Naive thymus-derived CD4-positive, alpha-beta T cell (primary cell): ENCODE results near the gene LRFN2. TPM values are rescaled to one million over a fixed set of nuclear protein-coding genes. Genes with fewer than 3 reads are reported as not detected.
A peak's percentile ranks its signal among the peaks of the same experiment; 100 is the strongest.

Experiments
- ATAC-seq: fragments of 150-1000 bp; cut with Tn5 transposase; 2 replicates; pipeline ENCODE4 v1.10.0; 2021; ENCODE audit warnings: mild to moderate bottlenecking, moderate library complexity
- CTCF ChIA-PET: fragments of 350-600 bp; sonication (Branson Sonifier 250); formaldehyde crosslinking; loops from one replicate; lab custom pipeline; 2021; ENCODE audit warnings: antibody characterized with exemption; lab: Charles Lee
- POLR2A ChIA-PET: fragments of 350-600 bp; sonication (Branson Sonifier 250); formaldehyde crosslinking; loops from one replicate; lab custom pipeline; 2021; ENCODE audit warnings: antibody characterized with exemption, inconsistent platforms; lab: Charles Lee
- DNase-seq, 9 donors: peaks; one replicate each; pipeline versions ENCODE4 v3.0.0 to v3.0.0-alpha.2; 2020 to 2022; ENCODE audit warnings: mixed read lengths in 1 of 9
- H3K27ac ChIP-seq: one replicate; pipeline ENCODE4 v1.7.0; 2013; ENCODE audit warnings: mild to moderate bottlenecking, low read depth, low read length, moderate library complexity
- H3K27me3 ChIP-seq, 2 donors: one replicate each; pipeline ENCODE4 v1.7.0; 2013; ENCODE audit warnings: low read length in 2 of 2, mild to moderate bottlenecking in 2 of 2, moderate library complexity in 2 of 2; ENCODE audit not compliant: control insufficient read depth in 2 of 2, insufficient read depth in 2 of 2
- H3K36me3 ChIP-seq, 3 experiments: 1 replicate in 2 of 3; 2 replicates in 1 of 3; pipeline ENCODE4 v1.7.0; 2013; ENCODE audit warnings: low read length in 3 of 3, mild to moderate bottlenecking in 3 of 3, moderate library complexity in 1 of 3; ENCODE audit not compliant: insufficient read depth in 3 of 3, control insufficient read depth in 2 of 3
- H3K4me1 ChIP-seq, 2 donors: one replicate each; pipeline ENCODE4 v1.7.0; 2013; ENCODE audit warnings: low read length in 2 of 2, mild to moderate bottlenecking in 2 of 2, moderate library complexity in 1 of 2; ENCODE audit not compliant: control insufficient read depth in 2 of 2, insufficient read depth in 2 of 2
- H3K4me3 ChIP-seq: 2 replicates; pipeline ENCODE4 v1.7.0; 2013; ENCODE audit warnings: mild to moderate bottlenecking, low read length
- H3K9me3 ChIP-seq, 3 experiments: 1 replicate in 2 of 3; 2 replicates in 1 of 3; pipeline ENCODE4 v1.7.0; 2013; ENCODE audit warnings: low read length in 3 of 3; ENCODE audit not compliant: control insufficient read depth in 2 of 3
- H3K27ac Mint-ChIP-seq, 9 donors: one replicate each; pipeline ENCODE4 v1.8.0; 2020 to 2022; ENCODE audit warnings: mixed read lengths in 9 of 9, mild to moderate bottlenecking in 8 of 9, moderate library complexity in 5 of 9, inconsistent platforms in 2 of 9
- H3K27me3 Mint-ChIP-seq, 5 donors: one replicate each; pipeline ENCODE4 v1.8.0; 2021 to 2022; ENCODE audit warnings: mixed read lengths in 5 of 5, mild to moderate bottlenecking in 1 of 5
- H3K36me3 Mint-ChIP-seq, 5 donors: one replicate each; pipeline ENCODE4 v1.8.0; 2020 to 2022; ENCODE audit warnings: mixed read lengths in 5 of 5, mild to moderate bottlenecking in 3 of 5, inconsistent platforms in 1 of 5
- H3K4me1 Mint-ChIP-seq, 7 donors: one replicate each; pipeline ENCODE4 v1.8.0; 2020 to 2022; ENCODE audit warnings: mixed read lengths in 7 of 7, mild to moderate bottlenecking in 3 of 7, inconsistent platforms in 1 of 7
- H3K4me3 Mint-ChIP-seq, 10 donors: one replicate each; pipeline ENCODE4 v1.8.0; 2020 to 2022; ENCODE audit warnings: mild to moderate bottlenecking in 10 of 10, mixed read lengths in 10 of 10, moderate library complexity in 6 of 10, inconsistent platforms in 2 of 10
- H3K9me3 Mint-ChIP-seq, 11 donors: one replicate each; pipeline ENCODE4 v1.8.0; 2020 to 2022; ENCODE audit warnings: mixed read lengths in 11 of 11, mild to moderate bottlenecking in 4 of 11, inconsistent platforms in 1 of 11, moderate library complexity in 1 of 11
- intact Hi-C, 2 donors: fragments of 100-400 bp; cut with micrococcal nuclease; formaldehyde crosslinking; loops; one replicate each; pipeline ENCODE4 v1.15.1; 2023
- polyA plus RNA-seq, 2 donors: library from polyadenylated mRNA; unstranded; fragments of 300-500 nt; fragmentation: Illumina TruSeq; gene quantifications; one replicate each; pipeline ENCODE4 v1.2.3, GENCODE V29; 2021
- total RNA-seq, 6 experiments: library from RNA in 5 of 6; stranded (reverse) in 5 of 6; gene quantifications; 1 replicate in 5 of 6; 2 replicates in 1 of 6; pipeline ENCODE4 v1.2.3 and lab custom pipeline; 2021 to 2026

The LRFN2 gene
- total and polyA plus RNA-seq, 7 experiments from 2014 or later, result 0.13 to 4.6 (median 0.43) TPM; not detected in 2

GRCh38 chr6:40343877-40344565 lies 243.1 kb downstream of the LRFN2 start:
- ChIA-PET CTCF (no interaction called here), POLR2A (no interaction called here)
- Histone ChIP-seq H3K36me3 (no peaks in the 10 kb centered on the region), H3K27ac (no peak overlapping the region), H3K9me3 (no peaks in the 10 kb centered on the region), H3K27me3 (no peaks in the 10 kb centered on the region), H3K4me1 (no peaks in the 10 kb centered on the region), H3K4me3 (no peak overlapping the region)
- intact Hi-C loops, result no loop called here
- ATAC-seq, result no peak
- DNase-seq, result peak in 1 of 9 donors; percentile 9
- Mint-ChIP-seq H3K9me3 (peaks cover 0 to 1% (median 0%) of the 10 kb centered on the region in 11 donors), H3K4me1 (peaks cover 0 to 28% (median 0%) of the 10 kb centered on the region in 7 donors), H3K36me3 (no peaks in the 10 kb centered on the region), H3K27ac (no peak overlapping the region), H3K4me3 (no peak overlapping the region), H3K27me3 (peaks cover 0 to 17% (median 0%) of the 10 kb centered on the region in 5 donors)

GRCh38 chr6:40343318-40343876 lies 243.8 kb downstream of the LRFN2 start:
- peaks cover 0 to 1% (median 0%) of the 10 kb centered on the region in 11 donors for H3K9me3 Mint-ChIP-seq
- ChIA-PET CTCF (no interaction called here), POLR2A (no interaction called here)
- Histone ChIP-seq H3K27me3 (no peaks in the 10 kb centered on the region), H3K36me3 (no peaks in the 10 kb centered on the region), H3K9me3 (no peaks in the 10 kb centered on the region), H3K27ac (no peak overlapping the region), H3K4me1 (no peaks in the 10 kb centered on the region), H3K4me3 (no peak overlapping the region)
- ATAC-seq (no peak), DNase-seq (peak in 1 of 9 donors; percentile 6)
- intact Hi-C loops, result no loop called here
- no peak overlapping the region for H3K27ac Mint-ChIP-seq
- peaks cover 0 to 20% (median 0%) of the 10 kb centered on the region in 5 donors for H3K27me3 Mint-ChIP-seq
- peaks cover 0 to 31% (median 0%) of the 10 kb centered on the region in 7 donors for H3K4me1 Mint-ChIP-seq
- no peaks in the 10 kb centered on the region for H3K36me3 Mint-ChIP-seq
- H3K4me3 Mint-ChIP-seq, result no peak overlapping the region

- H3K27ac Mint-ChIP-seq, result no peak overlapping the region
- intact Hi-C loops, result no loop called here
- POLR2A ChIA-PET, result no interaction called here
- peaks cover 0 to 1% (median 0%) of the 10 kb centered on the region in 11 donors for H3K9me3 Mint-ChIP-seq
- peaks cover 0 to 2% (median 0%) of the 10 kb centered on the region in 5 donors for H3K36me3 Mint-ChIP-seq
- Histone ChIP-seq H3K27me3 (no peaks in the 10 kb centered on the region), H3K27ac (no peak overlapping the region), H3K4me1 (no peaks in the 10 kb centered on the region), H3K36me3 (no peaks in the 10 kb centered on the region), H3K9me3 (no peaks in the 10 kb centered on the region), H3K4me3 (no peak overlapping the region)
- DNase-seq, result peak in 1 of 9 donors; percentile 6
- H3K27me3 Mint-ChIP-seq, result peaks cover 0 to 25% (median 6%) of the 10 kb centered on the region in 5 donors
- no peak for ATAC-seq
- CTCF ChIA-PET, result no interaction called here
- no peak overlapping the region for H3K4me3 Mint-ChIP-seq
- peaks cover 0 to 31% (median 0%) of the 10 kb centered on the region in 7 donors for H3K4me1 Mint-ChIP-seq
Measured at GRCh38 chr6:40342723-40343122, 244.4 kb downstream of the LRFN2 start.

GRCh38 chr6:40341726-40342125 lies 245.4 kb downstream of the LRFN2 start:
- Histone ChIP-seq H3K4me1 (no peaks in the 10 kb centered on the region), H3K4me3 (no peak overlapping the region), H3K9me3 (no peaks in the 10 kb centered on the region), H3K27me3 (no peaks in the 10 kb centered on the region), H3K36me3 (no peaks in the 10 kb centered on the region), H3K27ac (no peak overlapping the region)
- ATAC-seq, result no peak
- peaks cover 0 to 2% (median 0%) of the 10 kb centered on the region in 5 donors for H3K36me3 Mint-ChIP-seq
- ChIA-PET CTCF (no interaction called here), POLR2A (no interaction called here)
- intact Hi-C loops, result no loop called here
- H3K27ac Mint-ChIP-seq, result no peak overlapping the region
- DNase-seq, result peak in 1 of 9 donors; percentile 2
- no peak overlapping the region for H3K4me3 Mint-ChIP-seq
- peaks cover 0 to 29% (median 7%) of the 10 kb centered on the region in 5 donors for H3K27me3 Mint-ChIP-seq
- H3K4me1 Mint-ChIP-seq, result peaks cover 0 to 28% (median 0%) of the 10 kb centered on the region in 7 donors
- no peaks in the 10 kb centered on the region for H3K9me3 Mint-ChIP-seq
